HEK293T (cell line): ENCODE data around the gene CLC.

Experiments used
- ARNT ChIP-seq: fragments of 450-650 bp; IDR thresholded peaks from 2 replicates; pipeline ENCODE4 v1.6.1; 2017; ENCODE audit warnings: mild to moderate bottlenecking
- HDGF ChIP-seq: fragments of 450-650 bp; IDR thresholded peaks from 2 replicates; pipeline ENCODE4 v1.6.1; 2017; ENCODE audit warnings: antibody characterized with exemption, borderline replicate concordance
- NFRKB ChIP-seq: fragments of 450-650 bp; IDR thresholded peaks from 2 replicates; pipeline ENCODE4 v1.6.1; 2016; ENCODE audit warnings: mild to moderate bottlenecking, moderate library complexity
- SP1 ChIP-seq: fragments of 450-650 bp; IDR thresholded peaks from 2 replicates; pipeline ENCODE4 v1.6.1; 2017
- ZNF384 ChIP-seq: fragments of 450-650 bp; IDR thresholded peaks from 2 replicates; pipeline ENCODE4 v1.6.1; 2016

GRCh38 chr19:39737351-39737750 lies 478 bp downstream of the CLC start:
- no peak for TF ChIP-seq NFRKB
- TF ChIP-seq ARNT, result no peak
- TF ChIP-seq HDGF, result no peak
- no peak for TF ChIP-seq SP1
- no peak for TF ChIP-seq ZNF384
